Endothelial cell of umbilical vein (primary cell): ENCODE results near the gene IQCH.

Source experiments
- CTCF ChIP-seq, 2 donors: IDR thresholded peaks; 1 replicate in 1 of 2; 2 replicates in 1 of 2; pipeline ENCODE4 v1.5.1; 2011; ENCODE audit warnings: low read length in 2 of 2, mild to moderate bottlenecking in 2 of 2, moderate library complexity in 2 of 2, control low read depth in 1 of 2, inconsistent platforms in 1 of 2, low read depth in 1 of 2; ENCODE audit not compliant: insufficient read depth in 1 of 2; ENCODE audit errors: extremely low read depth in 1 of 2
- EZH2 ChIP-seq: IDR thresholded peaks from 2 replicates; pipeline ENCODE4 v1.6.1; 2012; ENCODE audit warnings: borderline replicate concordance, low read depth, mild to moderate bottlenecking, moderate library complexity, low read length, inconsistent platforms; ENCODE audit not compliant: severe bottlenecking
- FOS ChIP-seq: IDR thresholded peaks from 2 replicates; pipeline ENCODE4 v1.6.1; 2011; ENCODE audit warnings: mild to moderate bottlenecking, low read length, moderate library complexity, borderline replicate concordance; ENCODE audit not compliant: insufficient read depth
- POLR2AphosphoS5 ChIP-seq: IDR thresholded peaks from 2 replicates; pipeline ENCODE4 v1.6.1; 2012; ENCODE audit warnings: low read depth, mild to moderate bottlenecking, control low read depth, low read length, moderate library complexity; ENCODE audit not compliant: insufficient read depth

DNA sequence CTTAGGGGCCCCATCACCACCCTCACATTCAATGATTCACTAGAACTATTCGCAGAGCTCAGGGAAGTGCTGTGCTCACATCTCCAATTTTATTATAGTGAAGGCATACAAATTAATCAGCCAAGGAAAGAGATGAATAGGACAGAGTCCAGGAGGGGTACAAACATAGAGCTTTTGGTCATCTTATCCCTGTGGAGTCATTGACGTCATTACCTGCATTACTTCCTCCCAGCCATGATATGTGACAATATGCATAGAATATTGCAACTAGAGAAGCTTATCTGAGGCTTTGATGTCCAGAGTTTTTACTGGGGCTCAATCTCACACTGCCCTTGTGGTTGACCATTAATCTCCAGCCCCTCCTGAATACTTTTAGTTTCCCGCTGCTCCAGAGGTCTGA is 1.5 kb downstream of the IQCH start:
- TF ChIP-seq CTCF (IDR thresholded peaks at IDR 0.05; ENCODE audit: extremely low read depth in 1 of 2, insufficient read depth in 1 of 2, low read depth in 1 of 2, low read length in 2 of 2) (no peak), FOS (no peak), EZH2 (no peak), POLR2AphosphoS5 (no peak)
